HepG2 (cell line): ENCODE results near the gene FRK. TPM values are rescaled to one million over a fixed set of nuclear protein-coding genes. Genes with fewer than 3 reads are reported as not detected.
A peak's percentile ranks its signal among the peaks of the same experiment; 100 is the strongest.

Experiments
- E2F1 ChIP-seq: sonication (generic); formaldehyde crosslinking; IDR thresholded peaks from 2 replicates; pipeline ENCODE4 v1.5.0; 2020; ENCODE audit warnings: missing genetic modification reagents
- ESRRA ChIP-seq: sonication (generic); formaldehyde crosslinking; IDR thresholded peaks from 2 replicates; pipeline ENCODE4 v1.5.1; 2020; ENCODE audit warnings: mild to moderate bottlenecking, low read depth, missing genetic modification reagents
- GPN1 ChIP-seq: sonication (generic); formaldehyde crosslinking; IDR thresholded peaks from 2 replicates; pipeline ENCODE4 v1.5.1; 2020; ENCODE audit warnings: missing genetic modification reagents, borderline replicate concordance
- KAT7 ChIP-seq: IDR thresholded peaks from 2 replicates; pipeline ENCODE4 v1.6.1; 2018; ENCODE audit warnings: borderline replicate concordance, missing compliant biosample characterization
- TARDBP ChIP-seq: sonication (generic); formaldehyde crosslinking; IDR thresholded peaks from 2 replicates; pipeline ENCODE4 v1.8.0; 2022; ENCODE audit warnings: mild to moderate bottlenecking, missing genetic modification reagents
- U2AF1 ChIP-seq: fragments of 200-400 bp; formaldehyde crosslinking; optimal IDR thresholded peaks from 2 replicates; pipeline ENCODE3; 2017; ENCODE audit warnings: mild to moderate bottlenecking, low read depth, low read length
- UBTF ChIP-seq: sonication (generic); formaldehyde crosslinking; IDR thresholded peaks from 2 replicates; pipeline ENCODE4 v1.4.0; 2020; ENCODE audit warnings: mild to moderate bottlenecking, missing genetic modification reagents
- ZFP36 ChIP-seq: fragments of 150-350 bp; IDR thresholded peaks from 2 replicates; pipeline ENCODE4 v1.6.1; 2018; ENCODE audit warnings: borderline replicate concordance, low read length, low read depth; ENCODE audit not compliant: partially characterized antibody
- ZNF512 ChIP-seq: sonication (generic); formaldehyde crosslinking; IDR thresholded peaks from 2 replicates; pipeline ENCODE4 v1.4.0; 2020; ENCODE audit warnings: mild to moderate bottlenecking, missing genetic modification reagents
- ZNF609 ChIP-seq: sonication (generic); formaldehyde crosslinking; IDR thresholded peaks from 2 replicates; pipeline ENCODE4 v1.4.0; 2020; ENCODE audit warnings: mild to moderate bottlenecking, missing genetic modification reagents, borderline replicate concordance
- ZNF710 ChIP-seq: sonication (generic); formaldehyde crosslinking; IDR thresholded peaks from 2 replicates; pipeline ENCODE4 v1.5.0; 2020; ENCODE audit warnings: mild to moderate bottlenecking, missing genetic modification reagents, borderline replicate concordance
- ZNF737 ChIP-seq: sonication (generic); formaldehyde crosslinking; IDR thresholded peaks from 2 replicates; pipeline ENCODE4 v1.5.0; 2020; ENCODE audit warnings: missing genetic modification reagents, mild to moderate bottlenecking, borderline replicate concordance
- ZNF780A ChIP-seq: sonication (generic); formaldehyde crosslinking; IDR thresholded peaks from 2 replicates; pipeline ENCODE4 v1.8.0; 2022; ENCODE audit warnings: mild to moderate bottlenecking, missing genetic modification reagents, moderate library complexity
- ZNF792 ChIP-seq: IDR thresholded peaks from 2 replicates; pipeline ENCODE4 v1.6.1; 2016
- ZNF883 ChIP-seq: sonication (generic); formaldehyde crosslinking; IDR thresholded peaks from 2 replicates; pipeline ENCODE4 v1.5.1; 2020; ENCODE audit warnings: mild to moderate bottlenecking, missing genetic modification reagents; ENCODE audit errors: not compliant biosample characterization
- polyA plus RNA-seq, 8 experiments: library from polyadenylated mRNA; depleted of rRNA in 3 of 8; stranded (reverse) in 7 of 8; unstranded in 1 of 8; fragments of >200 nt; fragmentation: Illumina TruSeq in 4 of 8; extraction: Trizol in 4 of 8; gene quantifications; 2 replicates each; pipeline versions ENCODE4 v1.2.1 to v1.2.3, GENCODE V29; 2011 to 2016; ENCODE audit warnings: low read depth in 4 of 8, missing spikeins in 1 of 8, mixed read lengths in 1 of 8; ENCODE audit not compliant: insufficient read depth in 1 of 8
- total RNA-seq, 5 experiments: library from RNA; depleted of rRNA; stranded (reverse); fragments of >200 nt; fragmentation: Illumina TruSeq; extraction: Trizol; gene quantifications; 2 replicates each; pipeline ENCODE4 v1.2.3, GENCODE V29; 2016; ENCODE audit warnings: low read depth in 1 of 5

Gene FRK
- total and polyA plus RNA-seq, 2 of the 13 experiments (the other 11 are each of a cell fraction or from before 2014, with no cell fraction given), result 1.3 to 2.9 TPM

GRCh38 chr6:116100419-116101301, 40.0 kb upstream of the FRK start, which contains the start of gene NT5DC1 (continued):
- TF ChIP-seq ZNF710 (CRISPR knock-in tag) (peak; percentile 90), E2F1 (peak; percentile 89), GPN1 (CRISPR knock-in tag) (no peak; the same call in 1 of the 2 replicates), ZNF737 (CRISPR knock-in tag) (0 out of 2 replicates have a peak, but pooled peaks have one; percentile 70), KAT7 (CRISPR knock-in tag) (peak; percentile 96), ZNF792 (peak; percentile 89), ZNF883 (CRISPR knock-in tag) (peak; percentile 99), ZNF780A (CRISPR knock-in tag) (peak; percentile 36; the same call in 1 of the 2 replicates), ZNF609 (CRISPR knock-in tag) (peak; percentile 47; the same call in 1 of the 2 replicates), ZFP36 (no peak), ESRRA (CRISPR knock-in tag) (peak; percentile 76), U2AF1 (peak; percentile 35), UBTF (CRISPR knock-in tag) (peak; percentile 100), TARDBP (CRISPR knock-in tag) (no peak), ZNF512 (no peak; the same call in 1 of the 2 replicates)
